Erythroblast (primary cell): ENCODE data around the gene PDZRN4.
A peak's percentile ranks its signal among the peaks of the same experiment; 100 is the strongest.
"Not testable (repeated sequence)": the region's sequence is repeated elsewhere in the genome, so short reads cannot be mapped to it uniquely, and the experiment has no call there.

Experiments used
- DNase-seq, 2 experiments: peaks; one replicate each; lab custom pipeline; 2025; lab: John Stamatoyannopoulos, UW
- GATA1 ChIP-seq: IDR thresholded peaks from 2 replicates; pipeline ENCODE4 v1.6.1; 2011; ENCODE audit warnings: low read depth, mild to moderate bottlenecking, control low read depth, low read length, moderate library complexity
- POLR2A ChIP-seq: IDR thresholded peaks from 2 replicates; pipeline ENCODE4 v1.6.1; 2011; ENCODE audit warnings: mild to moderate bottlenecking, low read length

Gene PDZRN4

DNA sequence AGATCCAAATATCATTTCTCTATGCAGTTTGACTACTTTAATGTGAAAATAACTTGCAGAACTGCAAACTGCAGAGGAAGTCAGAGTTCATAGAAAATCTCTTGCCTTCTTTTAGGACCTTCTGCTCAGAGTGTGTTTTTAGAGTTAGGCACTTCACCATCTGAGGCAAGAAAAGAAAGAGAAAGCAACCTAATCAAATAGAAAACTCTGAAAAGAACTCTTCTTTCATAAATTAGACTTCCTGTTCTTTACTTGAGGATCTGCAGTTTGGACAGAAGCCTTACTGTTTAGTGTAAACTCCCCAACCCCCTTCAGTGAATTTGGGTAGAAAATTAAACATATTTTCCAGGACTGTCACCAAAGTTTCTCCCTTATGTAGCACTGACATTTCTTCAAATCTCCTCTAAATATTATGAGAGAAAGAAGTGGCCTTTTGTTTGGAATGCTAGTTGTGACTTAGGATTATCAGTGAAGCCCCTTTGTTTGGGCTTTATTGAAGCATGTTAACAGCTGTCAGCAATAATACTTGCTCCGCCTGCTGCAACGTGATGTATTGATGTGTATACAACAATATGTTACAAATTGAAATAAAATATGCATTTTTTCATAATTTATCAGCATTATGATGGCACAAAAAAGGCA is 99.5 kb downstream of the PDZRN4 start:
- TF ChIP-seq POLR2A (no peak), GATA1 (no peak)
- DNase-seq: no peak

DNA sequence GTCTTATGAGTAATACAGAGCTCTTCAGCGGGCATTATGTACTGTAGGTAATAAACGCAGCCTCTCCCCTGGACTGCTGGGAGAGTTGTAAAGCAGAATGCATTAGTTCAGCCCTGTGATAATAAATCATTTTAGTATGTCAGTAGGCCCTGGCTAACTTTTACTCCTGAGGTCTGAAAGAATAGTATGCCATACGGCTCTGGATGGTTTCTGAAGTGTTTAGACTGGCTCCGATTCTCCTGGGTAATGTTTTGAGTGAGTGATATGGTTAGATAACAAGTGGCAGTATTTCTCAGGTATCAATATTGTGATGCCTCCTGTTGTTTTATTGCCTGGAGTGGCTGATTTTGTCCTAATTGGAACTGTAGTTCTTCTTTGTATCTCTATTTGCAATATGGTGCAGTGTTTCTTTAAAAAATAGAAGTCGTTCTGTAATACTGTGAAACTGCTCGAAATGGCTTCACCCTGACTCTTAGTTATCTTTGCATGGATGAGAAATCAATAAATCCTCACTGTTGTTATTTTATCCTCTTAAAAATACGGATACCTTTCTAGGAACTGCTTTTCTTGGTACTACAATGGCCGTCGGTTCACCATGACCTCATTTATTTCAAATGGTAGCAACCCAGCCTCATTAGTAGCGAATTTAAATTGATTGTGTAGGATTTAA is 100.2 kb downstream of the PDZRN4 start:
- no peak for DNase-seq
- TF ChIP-seq POLR2A (no peak), GATA1 (no peak)

DNA sequence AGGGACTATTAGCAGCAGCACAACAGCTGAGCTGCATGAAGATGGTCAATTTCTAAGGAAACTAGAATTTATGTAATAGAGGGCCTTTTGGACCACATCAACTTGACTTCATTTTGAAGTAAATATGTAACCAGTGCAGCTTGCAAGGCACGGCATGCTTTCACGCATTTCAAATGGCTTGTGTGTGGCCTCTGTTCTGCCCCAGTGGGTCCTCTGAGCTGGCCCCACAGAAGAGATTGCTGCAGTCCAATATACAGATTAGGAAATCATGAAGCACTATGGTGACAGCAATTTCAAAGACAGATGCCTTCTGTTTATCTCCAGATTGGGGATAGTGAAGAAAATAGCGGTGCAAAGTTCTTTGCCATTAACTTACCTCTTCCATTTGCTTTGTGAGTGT is 101.4 kb downstream of the PDZRN4 start:
- DNase-seq: no peak
- TF ChIP-seq POLR2A (no peak), GATA1 (no peak)

DNA sequence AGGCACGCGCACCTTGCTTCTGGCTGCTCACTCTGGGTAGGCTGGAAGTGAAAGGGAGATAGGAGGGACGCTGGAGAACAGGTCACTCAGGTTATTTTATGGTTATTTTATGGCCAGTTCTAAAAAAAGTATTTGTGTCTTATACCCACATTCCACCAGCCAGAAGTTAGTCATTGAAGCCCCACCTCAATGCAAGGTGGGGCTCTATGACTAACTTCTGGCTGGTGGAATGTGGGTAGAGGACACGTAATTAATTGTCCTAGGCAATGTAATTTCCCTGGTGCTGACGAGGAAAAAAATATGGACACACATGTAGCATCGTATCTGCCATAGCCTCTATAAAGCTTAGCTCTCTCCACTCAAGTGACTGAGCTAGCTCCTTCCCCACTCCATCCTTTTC is 104.9 kb downstream of the PDZRN4 start:
- DNase-seq: no peak
- TF ChIP-seq POLR2A (no peak), GATA1 (no peak)

DNA sequence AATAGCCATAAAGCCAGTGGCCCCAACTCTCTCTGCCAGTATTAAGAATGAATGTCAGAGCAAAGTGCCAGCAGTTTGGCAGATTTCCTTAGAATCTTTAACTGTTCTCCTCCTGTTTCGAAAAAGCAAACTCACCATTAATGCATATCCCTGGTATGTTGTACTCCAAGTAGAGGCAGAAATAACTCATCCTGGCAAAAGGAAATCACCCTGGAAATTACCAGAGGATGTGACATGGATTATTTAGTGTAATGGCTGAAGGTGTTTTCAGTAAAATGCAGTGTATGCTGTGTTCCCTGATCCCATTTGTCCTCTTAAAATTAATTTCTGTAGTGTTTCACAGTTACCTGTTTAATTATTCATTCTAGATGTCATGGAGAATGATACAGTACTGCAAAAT is 105.3 kb downstream of the PDZRN4 start:
- no peak for DNase-seq
- no peak for TF ChIP-seq POLR2A
- TF ChIP-seq GATA1: no peak

DNA sequence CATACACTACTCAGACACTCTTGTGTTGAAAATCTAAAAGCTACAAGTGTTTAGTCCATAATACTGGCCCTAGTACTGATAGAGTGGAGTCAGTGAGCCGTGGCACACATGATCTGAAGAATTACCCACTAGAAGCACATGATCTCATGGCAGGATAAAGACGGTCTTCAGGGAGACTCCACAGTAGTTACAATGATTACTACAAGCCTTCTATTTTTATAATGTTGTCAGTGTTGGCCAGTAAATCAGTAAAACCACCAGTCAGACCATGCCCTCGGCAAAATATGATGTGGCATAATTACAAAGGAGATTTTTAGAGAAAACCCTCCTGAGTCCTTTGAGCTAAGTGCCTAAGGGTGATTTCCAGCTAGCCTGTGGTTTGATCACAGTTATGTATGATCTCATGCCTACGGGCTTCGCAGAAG is 114.9 kb downstream of the PDZRN4 start:
- DNase-seq: no peak
- TF ChIP-seq GATA1 (no peak), POLR2A (no peak)

DNA sequence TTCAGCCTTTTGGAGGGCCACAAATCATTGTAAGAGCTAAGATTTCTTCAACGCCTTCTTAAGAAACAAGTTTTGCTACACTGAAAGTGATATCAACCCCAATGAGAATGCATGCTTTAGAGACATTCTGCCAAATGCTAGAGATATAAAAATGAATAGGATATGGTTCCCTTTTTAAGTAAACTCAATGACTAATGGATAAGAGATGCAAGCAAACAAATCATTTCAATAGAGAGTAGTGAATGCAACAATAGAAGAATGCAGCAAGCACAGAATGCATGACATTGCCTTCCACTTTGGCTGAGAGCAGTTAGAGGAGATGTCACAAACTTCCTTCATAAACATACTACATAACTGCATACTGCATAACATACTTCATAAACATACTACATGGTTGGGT is 116.4 kb downstream of the PDZRN4 start:
- no peak for DNase-seq
- TF ChIP-seq GATA1: no peak
- TF ChIP-seq POLR2A: no peak

DNA sequence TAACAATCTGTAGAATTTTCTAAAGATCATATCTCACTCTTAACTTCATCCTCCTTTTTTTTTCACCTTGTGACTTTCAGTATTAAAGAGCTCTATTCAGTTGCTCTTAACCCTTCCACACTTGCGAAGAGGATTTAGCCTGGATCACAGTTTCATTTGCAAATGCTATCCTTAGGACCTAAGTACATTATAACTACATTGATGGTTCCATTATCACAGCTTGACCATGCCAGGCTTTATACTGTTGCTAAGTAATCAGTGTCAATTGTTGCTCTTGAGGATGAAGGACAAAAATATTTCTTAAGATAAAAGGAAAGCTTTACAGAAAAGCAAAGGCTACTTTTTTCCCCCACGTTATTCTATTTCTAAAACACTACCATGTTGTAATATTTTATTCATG is 122.2 kb downstream of the PDZRN4 start:
- TF ChIP-seq POLR2A (no peak), GATA1 (no peak)

DNA sequence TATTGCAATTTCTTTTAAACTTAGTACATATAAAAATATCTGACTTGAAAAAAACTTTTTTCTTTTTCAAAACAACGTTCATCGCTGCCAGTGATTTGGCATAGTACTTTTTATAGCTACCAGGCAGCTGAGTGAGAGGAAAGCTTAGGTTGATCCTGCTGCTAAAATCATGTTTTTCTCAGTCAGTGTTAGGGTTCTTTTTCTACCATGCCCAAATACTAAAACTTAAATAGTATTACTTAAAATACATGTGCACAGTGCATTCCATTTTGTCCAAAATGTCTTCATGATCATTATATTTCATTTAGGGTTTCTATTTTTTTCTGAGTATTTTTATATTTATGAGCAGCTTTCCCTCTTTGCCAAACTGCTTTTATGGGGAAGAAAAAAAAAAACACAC is 123.8 kb downstream of the PDZRN4 start:
- TF ChIP-seq GATA1 (no peak), POLR2A (no peak)
- DNase-seq: no peak

More for the DNA sequence above, 122.2 kb downstream of the PDZRN4 start:
- DNase-seq: no peak

DNA sequence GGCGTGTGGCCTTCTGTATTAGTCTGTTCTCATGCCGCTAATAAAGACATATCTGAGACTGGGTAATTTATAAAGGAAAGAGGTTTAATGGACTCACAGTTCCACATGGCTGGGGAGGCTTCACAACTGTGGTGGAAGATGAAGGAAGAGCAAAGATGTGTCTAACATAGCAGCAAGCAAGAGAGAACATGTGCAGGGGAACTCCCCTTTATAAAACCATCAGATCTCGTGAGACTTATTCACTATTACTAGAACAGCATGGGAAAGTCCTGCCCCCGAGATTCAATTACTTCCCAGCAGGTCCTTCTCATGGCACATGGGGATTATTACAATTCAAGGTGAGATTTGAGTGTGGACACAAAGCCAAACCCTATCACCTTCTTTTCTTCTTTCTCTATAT is 124.3 kb downstream of the PDZRN4 start:
- DNase-seq: not testable (repeated sequence)

DNA sequence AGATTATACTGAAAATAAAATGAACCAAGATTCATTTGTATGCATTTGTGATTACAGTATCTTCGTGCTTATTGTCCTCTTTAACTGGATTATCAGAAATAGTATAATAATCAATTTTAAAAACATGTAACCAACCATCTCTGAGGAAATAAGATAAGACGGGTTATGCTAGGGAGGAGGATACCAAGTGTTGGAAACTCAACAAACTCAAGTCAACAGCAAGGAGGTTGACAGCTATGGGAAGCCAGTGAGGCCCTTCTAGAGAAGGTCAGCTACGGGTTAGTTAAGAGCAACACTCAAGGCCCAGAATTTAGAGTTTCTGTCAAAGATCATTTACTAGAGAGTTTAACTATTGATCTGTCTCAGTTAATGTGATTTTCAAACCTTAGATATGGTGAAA is 137.2 kb downstream of the PDZRN4 start:
- TF ChIP-seq POLR2A: no peak
- no peak for TF ChIP-seq GATA1
- peak; percentile 16 to 73 for DNase-seq

DNA sequence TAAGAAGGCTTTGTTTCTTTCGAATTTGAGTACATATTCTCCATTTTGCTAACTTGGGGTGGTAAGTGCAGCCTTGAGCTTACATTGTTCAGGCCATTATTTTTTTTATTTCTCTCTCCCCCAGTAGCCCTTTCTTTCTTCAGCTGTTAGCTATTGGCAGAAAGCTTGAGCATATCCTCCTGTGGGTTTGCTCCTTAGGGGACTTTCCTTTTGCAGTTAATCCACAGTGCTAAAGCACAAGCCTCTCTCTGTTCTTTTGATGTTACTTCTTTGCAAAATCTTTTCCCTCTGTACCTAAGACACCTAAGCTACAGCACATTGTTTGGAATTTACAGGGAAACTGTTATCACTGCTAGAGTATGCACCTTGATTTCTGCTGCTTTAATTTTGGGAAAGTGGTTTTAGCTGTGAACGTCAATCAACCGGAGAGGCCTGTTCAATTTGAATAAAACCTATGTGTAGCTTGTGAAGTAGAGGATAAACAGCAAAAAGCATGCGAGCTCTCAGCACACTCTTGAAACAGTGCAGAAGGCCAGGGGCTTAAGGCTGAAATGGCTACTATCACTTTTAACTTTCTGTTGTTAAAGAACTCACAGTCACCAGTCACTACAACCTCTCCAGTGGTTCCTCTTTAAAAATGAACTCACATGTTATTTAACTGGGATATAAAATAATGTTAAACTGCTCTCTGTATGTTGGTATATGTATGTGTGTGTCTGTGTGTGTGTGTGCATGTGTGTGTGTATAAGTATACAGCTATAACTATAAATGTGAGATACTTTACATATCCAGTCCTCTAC is 139.2 kb downstream of the PDZRN4 start:
- no peak for DNase-seq

DNA sequence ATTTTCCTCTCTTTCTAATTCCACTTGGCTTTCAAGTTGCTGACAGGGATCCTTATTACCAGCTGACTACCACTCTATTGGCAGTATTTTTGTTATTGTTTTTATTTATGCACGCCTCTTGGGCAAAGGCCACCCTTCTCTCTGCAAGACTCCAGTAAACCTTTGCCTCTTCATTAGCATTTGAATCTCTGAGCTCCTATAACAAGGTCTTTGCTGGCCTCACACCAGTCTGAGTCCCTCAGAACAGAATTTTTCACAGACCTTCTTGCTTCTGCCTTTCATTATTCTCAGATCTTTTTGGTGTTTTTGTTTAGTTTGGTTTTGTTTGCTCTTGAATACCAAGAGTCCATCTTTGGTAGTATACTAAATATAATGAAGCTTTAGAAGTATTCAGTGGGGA is 145.9 kb downstream of the PDZRN4 start:
- no peak for DNase-seq
- TF ChIP-seq POLR2A (no peak), GATA1 (no peak)

More for the DNA sequence above, 139.2 kb downstream of the PDZRN4 start:
- TF ChIP-seq GATA1 (no peak), POLR2A (no peak)

DNA sequence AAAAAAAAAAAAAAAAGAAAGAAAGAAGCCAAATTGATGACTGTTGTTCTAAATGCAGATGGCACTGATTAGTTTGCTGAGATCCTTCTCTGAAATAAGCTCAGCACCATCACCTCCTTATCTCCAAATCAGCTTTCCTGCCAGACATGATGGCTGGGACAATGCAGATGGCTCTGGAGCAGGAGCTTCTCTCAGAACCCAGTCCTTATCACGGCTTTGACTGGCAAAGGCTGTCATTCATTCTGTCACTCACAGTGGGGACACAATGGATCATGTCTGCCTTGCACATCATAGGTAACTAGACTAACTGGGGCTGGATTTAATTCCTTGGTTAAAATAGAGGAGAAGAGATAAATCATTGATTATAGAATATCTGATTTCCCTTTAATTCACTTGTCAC is 146.3 kb downstream of the PDZRN4 start:
- TF ChIP-seq GATA1 (no peak), POLR2A (no peak)
- DNase-seq: no peak
